GM06990 (cell line): ENCODE results near the gene KRTAP1-1.
"Not testable (repeated sequence)": the region's sequence is repeated elsewhere in the genome, so short reads cannot be mapped to it uniquely, and the experiment has no call there.

ENCODE experiments used
- DNase-seq: peaks from one replicate; pipeline ENCODE4 v3.0.0-alpha.2; 2011; ENCODE audit not compliant: insufficient read length; ENCODE audit errors: extremely low read depth
- H3K27me3 ChIP-seq: replicated peaks from 2 replicates; pipeline ENCODE4 v1.6.0; 2011; ENCODE audit warnings: low read length; ENCODE audit not compliant: control insufficient read depth, insufficient read depth
- H3K36me3 ChIP-seq: 2 replicates; pipeline ENCODE4 v1.5.1; 2011; ENCODE audit warnings: low read length; ENCODE audit not compliant: control insufficient read depth, insufficient read depth
- H3K4me3 ChIP-seq: replicated peaks from 2 replicates; pipeline ENCODE4 v1.5.1; 2011; ENCODE audit warnings: low read depth, mild to moderate bottlenecking, control low read depth, low read length
- TF ChIP-seq, protein P1 (sequence below): IDR thresholded peaks from 2 replicates; pipeline ENCODE4 v1.5.1; 2011; ENCODE audit warnings: low read length, control low read depth, mild to moderate bottlenecking, inconsistent platforms; ENCODE audit not compliant: insufficient read depth, poor library complexity, severe bottlenecking

KRTAP1-1 gene

DNA sequence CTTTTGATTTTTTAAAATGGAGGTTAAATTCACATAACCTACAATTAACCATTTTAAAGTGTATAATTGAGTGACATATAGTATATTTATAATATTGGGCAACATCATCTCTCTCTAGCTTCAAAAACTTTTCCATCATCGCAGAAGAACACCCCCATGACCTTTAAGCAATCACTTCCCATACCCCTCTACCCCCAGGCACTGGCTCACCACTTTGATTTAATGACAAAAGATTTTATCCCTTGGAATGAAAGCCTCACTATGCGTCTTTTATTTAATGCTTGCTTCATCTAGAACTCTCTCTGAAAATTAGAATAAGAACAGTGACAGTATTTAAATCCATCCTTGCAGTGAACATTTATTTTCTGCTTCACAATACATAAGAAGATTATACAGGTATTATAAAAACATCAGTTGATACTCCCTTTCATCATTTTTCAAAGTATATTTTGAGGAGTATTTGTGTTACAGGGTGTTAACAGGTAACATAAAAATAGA is 3.3 kb downstream of the KRTAP1-1 start:
- H3K27me3 ChIP-seq, result no peaks in the 10 kb centered on the region
- DNase-seq, result no peak
- TF ChIP-seq, protein P1, sequence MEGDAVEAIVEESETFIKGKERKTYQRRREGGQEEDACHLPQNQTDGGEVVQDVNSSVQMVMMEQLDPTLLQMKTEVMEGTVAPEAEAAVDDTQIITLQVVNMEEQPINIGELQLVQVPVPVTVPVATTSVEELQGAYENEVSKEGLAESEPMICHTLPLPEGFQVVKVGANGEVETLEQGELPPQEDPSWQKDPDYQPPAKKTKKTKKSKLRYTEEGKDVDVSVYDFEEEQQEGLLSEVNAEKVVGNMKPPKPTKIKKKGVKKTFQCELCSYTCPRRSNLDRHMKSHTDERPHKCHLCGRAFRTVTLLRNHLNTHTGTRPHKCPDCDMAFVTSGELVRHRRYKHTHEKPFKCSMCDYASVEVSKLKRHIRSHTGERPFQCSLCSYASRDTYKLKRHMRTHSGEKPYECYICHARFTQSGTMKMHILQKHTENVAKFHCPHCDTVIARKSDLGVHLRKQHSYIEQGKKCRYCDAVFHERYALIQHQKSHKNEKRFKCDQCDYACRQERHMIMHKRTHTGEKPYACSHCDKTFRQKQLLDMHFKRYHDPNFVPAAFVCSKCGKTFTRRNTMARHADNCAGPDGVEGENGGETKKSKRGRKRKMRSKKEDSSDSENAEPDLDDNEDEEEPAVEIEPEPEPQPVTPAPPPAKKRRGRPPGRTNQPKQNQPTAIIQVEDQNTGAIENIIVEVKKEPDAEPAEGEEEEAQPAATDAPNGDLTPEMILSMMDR, result no peak
- no peaks in the 10 kb centered on the region for H3K36me3 ChIP-seq
- H3K4me3 ChIP-seq, result no peak overlapping the region

DNA sequence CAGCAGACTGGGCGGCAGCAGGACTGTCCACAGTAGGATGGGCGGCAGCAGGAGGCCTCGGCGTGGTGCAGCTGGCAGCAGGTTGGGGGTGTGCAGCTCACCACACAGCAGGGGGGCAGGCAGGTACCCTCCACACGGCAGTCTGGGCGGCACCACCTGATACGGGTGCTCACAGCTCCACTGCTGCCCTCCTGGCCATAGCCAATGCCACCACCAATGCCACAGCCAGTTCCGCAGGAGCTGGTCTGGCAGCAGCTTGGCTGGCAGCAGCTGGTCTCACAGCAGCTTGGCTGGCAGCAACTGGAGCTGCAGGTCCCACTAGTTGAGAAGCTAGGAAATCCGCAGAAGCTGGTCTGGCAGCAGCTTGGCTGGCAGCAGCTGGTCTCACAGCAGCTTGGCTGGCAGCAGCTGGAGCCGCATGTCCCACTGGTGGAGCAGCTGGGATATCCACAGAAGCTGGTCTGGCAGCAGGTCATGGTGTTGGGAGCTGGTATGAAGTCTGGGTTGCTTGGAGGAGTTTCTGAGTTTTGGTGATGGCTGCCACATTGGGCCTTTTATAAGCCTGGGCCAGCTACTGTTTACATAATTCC is 6.8 kb downstream of the KRTAP1-1 start, which contains the start of gene KRTAP1-3:
KRTAP1-3 (minus strand) TSS at position 529 of the 590 bp plus-strand sequence; CDS start at position 476, 53 bp downstream.
- not testable (repeated sequence) for DNase-seq, H3K36me3 ChIP-seq, H3K4me3 ChIP-seq, H3K27me3 ChIP-seq

DNA sequence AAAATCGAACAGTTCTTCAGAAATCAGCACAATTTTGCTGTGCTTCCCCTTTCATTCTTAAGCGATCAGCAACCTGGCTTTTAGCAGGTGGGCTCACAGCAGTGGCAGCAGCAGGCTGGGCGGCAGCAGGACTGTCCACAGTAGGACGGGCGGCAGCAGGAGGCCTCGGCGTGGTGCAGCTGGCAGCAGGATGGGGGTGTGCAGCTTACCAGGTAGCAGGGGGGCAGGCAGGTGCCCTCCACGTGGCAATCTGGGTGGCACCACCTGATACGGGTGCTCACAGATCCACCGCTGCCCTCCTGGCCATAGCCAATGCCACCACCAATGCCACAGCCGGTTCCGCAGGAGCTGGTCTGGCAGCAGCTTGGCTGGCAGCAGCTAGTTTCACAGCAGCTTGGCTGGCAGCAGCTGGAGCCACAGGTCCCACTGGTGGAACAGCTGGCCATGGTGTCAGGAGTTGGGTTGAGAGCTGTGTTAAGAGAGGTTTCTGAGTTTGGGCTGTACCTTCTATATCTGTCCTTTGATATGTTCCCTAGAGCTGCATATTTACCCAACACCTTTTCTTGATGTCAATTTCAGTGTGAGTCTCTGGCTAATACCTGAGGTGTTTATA is 11.5 kb downstream of the KRTAP1-1 start, which contains the start of gene KRTAP1-4:
KRTAP1-4 (minus strand) TSS at position 563 of the 613 bp plus-strand sequence; CDS start at position 446, 117 bp downstream.
- H3K4me3 ChIP-seq, result no peak within 1 kb of the TSS
- TF ChIP-seq, protein P1, result no peak
- no peaks in the 10 kb centered on the region for H3K36me3 ChIP-seq
- H3K27me3 ChIP-seq, result no peaks in the 10 kb centered on the region
- DNase-seq, result no peak

DNA sequence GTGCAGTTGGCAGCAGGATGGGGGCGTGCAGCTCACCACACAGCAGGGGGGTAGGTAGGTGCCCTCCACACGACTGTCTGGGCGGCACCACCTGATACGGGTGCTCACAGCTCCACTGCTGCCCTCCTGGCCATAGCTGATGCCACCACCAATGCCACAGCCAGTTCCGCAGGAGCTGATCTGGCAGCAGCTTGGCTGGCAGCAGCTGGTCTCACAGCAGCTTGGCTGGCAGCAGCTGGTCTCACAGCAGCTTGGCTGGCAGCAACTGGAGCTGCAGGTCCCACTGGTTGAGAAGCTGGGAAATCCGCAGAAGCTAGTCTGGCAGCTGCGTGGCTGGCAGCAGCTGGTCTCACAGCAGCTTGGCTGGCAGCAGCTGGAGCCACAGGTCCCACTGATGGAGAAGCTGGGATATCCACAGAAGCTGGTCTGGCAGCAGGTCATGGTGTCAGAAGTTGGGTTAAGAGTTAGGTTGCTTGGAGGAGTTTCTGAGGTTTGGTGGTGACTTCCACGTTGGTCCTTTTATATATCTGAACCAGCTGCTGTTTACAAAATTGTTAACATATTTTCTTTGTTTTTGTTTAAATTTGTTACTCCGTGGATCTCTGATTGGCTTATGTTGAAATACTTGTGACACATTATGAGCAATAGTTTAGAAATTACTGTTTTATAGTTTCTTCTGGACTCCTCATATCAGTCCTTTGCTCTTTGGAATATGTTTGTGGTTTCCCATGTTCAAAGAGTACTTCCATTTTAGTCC is 14.4 kb downstream of the KRTAP1-1 start, which contains the start of gene KRTAP1-5:
KRTAP1-5 (minus strand) TSS at position 494 of the 757 bp plus-strand sequence; CDS start at position 441, 53 bp downstream.
- no peak for DNase-seq
- TF ChIP-seq, protein P1, result no peak
- no peak within 1 kb of the TSS for H3K4me3 ChIP-seq
- no peaks in the 10 kb centered on the region for H3K27me3 ChIP-seq
- H3K36me3 ChIP-seq, result no peaks in the 10 kb centered on the region

DNA sequence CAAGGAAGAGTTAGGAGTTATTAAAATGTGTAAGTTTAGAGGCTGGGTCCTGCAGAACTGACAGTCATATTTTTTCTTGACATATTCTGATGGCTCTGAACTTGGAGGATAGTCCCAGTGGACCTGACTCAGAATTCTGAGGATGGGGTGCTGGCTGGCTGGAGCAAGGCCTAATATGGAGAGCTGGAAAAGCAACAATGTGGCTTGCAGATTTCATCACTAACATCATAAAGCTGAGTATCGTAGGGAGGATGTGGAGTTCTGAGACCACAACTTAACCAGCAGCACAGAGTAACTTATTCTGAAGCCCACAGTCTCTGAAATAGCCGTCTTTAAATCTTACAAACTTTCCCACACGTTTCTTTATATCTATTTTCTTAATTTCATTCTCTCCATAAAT is 16.6 kb downstream of the KRTAP1-1 start:
- no peak overlapping the region for H3K4me3 ChIP-seq
- H3K36me3 ChIP-seq, result no peaks in the 10 kb centered on the region
- DNase-seq, result no peak
- H3K27me3 ChIP-seq, result no peaks in the 10 kb centered on the region
- TF ChIP-seq, protein P1, result no peak

DNA sequence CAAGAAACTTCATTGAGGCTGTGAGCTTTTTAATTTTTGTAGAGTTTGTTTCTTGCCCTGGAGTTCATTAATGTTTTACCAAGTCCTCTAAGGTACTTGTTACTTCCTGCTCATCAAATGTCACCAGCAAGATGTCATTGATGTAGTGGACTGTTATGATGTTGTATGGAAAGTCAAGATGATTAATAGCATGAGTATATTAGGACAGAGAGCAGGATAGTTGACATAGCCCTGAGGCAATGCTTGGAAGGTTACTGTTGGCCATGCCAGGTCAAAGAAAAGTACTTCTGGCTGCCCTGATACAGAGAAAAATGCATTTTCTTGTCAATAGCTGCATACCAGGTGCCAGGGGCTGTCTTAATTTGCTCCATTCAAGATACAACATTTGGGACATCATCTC is 20.9 kb downstream of the KRTAP1-1 start:
- TF ChIP-seq, protein P1, result no peak
- Histone ChIP-seq H3K27me3 (no peaks in the 10 kb centered on the region), H3K4me3 (no peak overlapping the region), H3K36me3 (no peaks in the 10 kb centered on the region)
- no peak for DNase-seq
